Right atrium auricular region (tissue), 2 donors: Measurements from ENCODE around the gene LTBP4. TPM values are rescaled to one million over a fixed set of nuclear protein-coding genes. Genes with fewer than 3 reads are reported as not detected.
A peak's percentile ranks its signal among the peaks of the same experiment; 100 is the strongest.
"Not testable (repeated sequence)": the region's sequence is repeated elsewhere in the genome, so short reads cannot be mapped to it uniquely, and the experiment has no call there.

Source experiments
- DNase-seq: peaks from one replicate; pipeline ENCODE4 v3.0.0-alpha.2; 2019; ENCODE audit warnings: low spot score
- H3K27ac ChIP-seq, 2 donors: fragments of 200-600 bp; sonication (generic); 1 replicate in 1 of 2; 2 replicates in 1 of 2; pipeline ENCODE4 v1.5.1; 2016 to 2019
- H3K27me3 ChIP-seq, 2 donors: fragments of 200-600 bp; sonication (generic); one replicate each; pipeline versions ENCODE4 v1.5.1 to v1.6.0; 2017 to 2019
- H3K36me3 ChIP-seq: fragments of 200-600 bp; sonication (generic); one replicate; pipeline ENCODE4 v1.5.1; 2016
- H3K4me1 ChIP-seq, 2 donors: fragments of 200-600 bp; sonication (generic); one replicate each; pipeline versions ENCODE4 v1.5.1 to v1.6.0; 2017 to 2019
- H3K4me3 ChIP-seq, 2 donors: fragments of 200-600 bp; sonication (generic); 1 replicate in 1 of 2; 2 replicates in 1 of 2; pipeline ENCODE4 v1.5.1; 2017 to 2019; ENCODE audit warnings: mild to moderate bottlenecking in 1 of 2, moderate library complexity in 1 of 2
- H3K9me3 ChIP-seq, 2 donors: fragments of 200-600 bp; sonication (generic); one replicate each; pipeline ENCODE4 v1.5.1; 2019
- CTCF ChIP-seq, 2 donors: fragments of 200-600 bp; sonication (generic); IDR thresholded peaks; one replicate each; pipeline ENCODE4 v1.5.1; 2019; ENCODE audit warnings: antibody characterized with exemption in 2 of 2
- total RNA-seq, 2 donors: library from RNA; depleted of rRNA; stranded (reverse); fragments of >200 nt; gene quantifications; one replicate each; pipeline ENCODE4 v1.1.0, GENCODE V29; 2016

The LTBP4 gene
- total RNA-seq, 2 donors from 2014 or later: 152 to 257 TPM

GRCh38 chr19:40642051-40642706 lies 41.0 kb downstream of the LTBP4 start:
- H3K36me3 ChIP-seq: no peaks in the 10 kb centered on the region
- H3K27me3 ChIP-seq: no peaks in the 10 kb centered on the region
- H3K27ac ChIP-seq: peak overlapping the region in 1 of 2 donors; percentile 70
- H3K4me1 ChIP-seq: peaks cover 0 to 24% of the 10 kb centered on the region in 2 donors
- no peak for TF ChIP-seq CTCF (IDR thresholded peaks at IDR 0.05)
- no peak overlapping the region for H3K4me3 ChIP-seq
- no peak for DNase-seq
- no peaks in the 10 kb centered on the region for H3K9me3 ChIP-seq

GRCh38 chr19:40642757-40643305 lies 41.7 kb downstream of the LTBP4 start:
- no peak overlapping the region for H3K4me3 ChIP-seq
- no peaks in the 10 kb centered on the region for H3K36me3 ChIP-seq
- peaks cover 0 to 24% of the 10 kb centered on the region in 2 donors for H3K4me1 ChIP-seq
- TF ChIP-seq CTCF (IDR thresholded peaks at IDR 0.05): no peak
- no peak for DNase-seq
- no peaks in the 10 kb centered on the region for H3K27me3 ChIP-seq
- no peak overlapping the region for H3K27ac ChIP-seq
- H3K9me3 ChIP-seq: no peaks in the 10 kb centered on the region

- H3K9me3 ChIP-seq: no peaks in the 10 kb centered on the region
- peaks cover 0 to 24% of the 10 kb centered on the region in 2 donors for H3K4me1 ChIP-seq
- DNase-seq: no peak
- H3K27me3 ChIP-seq: no peaks in the 10 kb centered on the region
- no peak overlapping the region for H3K4me3 ChIP-seq
- peak overlapping the region; percentile 82 to 85 for H3K27ac ChIP-seq
- TF ChIP-seq CTCF (IDR thresholded peaks at IDR 0.05): no peak
- H3K36me3 ChIP-seq: no peaks in the 10 kb centered on the region
Measured at GRCh38 chr19:40646743-40647254, 45.6 kb downstream of the LTBP4 start.

- H3K4me3 ChIP-seq, H3K27me3 ChIP-seq, DNase-seq, H3K36me3 ChIP-seq, H3K9me3 ChIP-seq: not testable (repeated sequence)
- Histone ChIP-seq H3K27ac (peak overlapping the region; percentile 2 to 31), H3K4me1 (peaks cover 0 to 26% of the 10 kb centered on the region in 2 donors)
Measured at GRCh38 chr19:40649903-40650675, 48.9 kb downstream of the LTBP4 start.

- no peak for TF ChIP-seq CTCF (IDR thresholded peaks at IDR 0.05)
- no peaks in the 10 kb centered on the region for H3K36me3 ChIP-seq
- no peaks in the 10 kb centered on the region for H3K9me3 ChIP-seq
- DNase-seq: peak; percentile 80
- H3K27ac ChIP-seq: peak overlapping the region; percentile 26 to 31
- peaks cover 0 to 22% of the 10 kb centered on the region in 2 donors for H3K4me1 ChIP-seq
- H3K27me3 ChIP-seq: no peaks in the 10 kb centered on the region
- no peak overlapping the region for H3K4me3 ChIP-seq
Measured at GRCh38 chr19:40650749-40651305, 49.7 kb downstream of the LTBP4 start.

- not testable (repeated sequence) for DNase-seq
Measured at GRCh38 chr19:40652303-40652702, 51.1 kb downstream of the LTBP4 start.

GRCh38 chr19:40655684-40656083 lies 54.5 kb downstream of the LTBP4 start:
- H3K9me3 ChIP-seq, H3K36me3 ChIP-seq, H3K4me3 ChIP-seq, DNase-seq, H3K27me3 ChIP-seq, H3K27ac ChIP-seq: not testable (repeated sequence)
- peaks cover 0 to 14% of the 10 kb centered on the region in 2 donors for H3K4me1 ChIP-seq

More at GRCh38 chr19:40652303-40652702, 51.1 kb downstream of the LTBP4 start:
- not testable (repeated sequence) for H3K9me3 ChIP-seq, H3K36me3 ChIP-seq, H3K27me3 ChIP-seq, H3K4me3 ChIP-seq
- peak overlapping the region; percentile 0 to 31 for H3K27ac ChIP-seq
- H3K4me1 ChIP-seq: peaks cover 0 to 17% of the 10 kb centered on the region in 2 donors
